K562 (cell line): ENCODE measurements around the gene SP6. TPM values are rescaled to one million over a fixed set of nuclear protein-coding genes. Genes with fewer than 3 reads are reported as not detected.

ENCODE experiments used
- ATAC-seq: fragments of 200-7000 bp; cut with Tn5 transposase; 3 replicates; pipeline ENCODE4 v1.9.1; 2020; ENCODE audit warnings: moderate library complexity
- BruUV-seq: library from RNA; stranded (reverse); fragments of 400-500 nt; replicated peaks from 2 replicates; lab custom pipeline; 2021; lab: Mats Ljungman, UMichigan
- CTCF ChIA-PET: fragments of 300-600 bp; formaldehyde crosslinking; extraction: SDS; loops from one replicate; lab custom pipeline; 2021; ENCODE audit warnings: low intra/inter-chr PET ratio; lab: Yijun Ruan, JAX
- POLR2A ChIA-PET: fragments of 300-600, 350-650 bp; sonication (Branson Sonifier 250); formaldehyde crosslinking; extraction: SDS; loops from one replicate; lab custom pipeline; 2021; ENCODE audit warnings: antibody characterized with exemption, inconsistent platforms; lab: Yijun Ruan, JAX
- DNase-seq, 4 experiments: peaks; one replicate each; pipeline versions ENCODE4 v3.0.0 to v3.0.0-alpha.2; 2011 to 2018; ENCODE audit warnings: low spot score in 3 of 4, mixed read lengths in 3 of 4; ENCODE audit errors: extremely low read depth in 1 of 4
- FAIRE-seq: peaks from 2 replicates; lab custom pipeline; 2011; peaks lifted over from hg19 to GRCh38; lab: Jason Lieb, UNC
- H2AFZ ChIP-seq: 2 replicates; pipeline ENCODE4 v1.6.0; 2011; ENCODE audit warnings: low read depth, low read length, control low read depth, inconsistent platforms
- H3K27ac ChIP-seq: fragments of 200-600 bp; 3 replicates; pipeline ENCODE4 v1.8.0; 2011; ENCODE audit warnings: low read depth, mild to moderate bottlenecking, control low read depth, inconsistent platforms, low read length, moderate library complexity, mixed read lengths; ENCODE audit errors: extremely low read depth
- H3K27me3 ChIP-seq, 2 experiments: fragments of 300-600 bp in 1 of 2; 2 replicates in 1 of 2; 3 replicates in 1 of 2; pipeline versions ENCODE4 v1.6.0 to v1.8.0; 2011; ENCODE audit warnings: inconsistent platforms in 2 of 2, low read length in 2 of 2, mild to moderate bottlenecking in 1 of 2, mixed read lengths in 1 of 2, moderate library complexity in 1 of 2; ENCODE audit not compliant: control insufficient read depth in 2 of 2, insufficient read depth in 2 of 2
- H3K36me3 ChIP-seq: fragments of 300-600 bp; 3 replicates; pipeline ENCODE4 v1.8.0; 2011; ENCODE audit warnings: mild to moderate bottlenecking, low read length, inconsistent platforms; ENCODE audit not compliant: control insufficient read depth, insufficient read depth
- H3K4me1 ChIP-seq, 2 experiments: fragments of 200-600 bp in 1 of 2; replicated peaks in 1 of 2; 2 replicates in 1 of 2; 3 replicates in 1 of 2; pipeline versions ENCODE4 v1.5.1 to v1.8.0; 2011; ENCODE audit warnings: inconsistent platforms in 2 of 2, low read length in 2 of 2, mild to moderate bottlenecking in 1 of 2, mixed read lengths in 1 of 2, moderate library complexity in 1 of 2; ENCODE audit not compliant: control insufficient read depth in 2 of 2, insufficient read depth in 2 of 2
- H3K4me2 ChIP-seq: 2 replicates; pipeline ENCODE4 v1.6.1; 2011; ENCODE audit warnings: low read length, control low read depth, inconsistent platforms, mixed read lengths; ENCODE audit not compliant: insufficient read depth
- H3K4me3 ChIP-seq: fragments of 200-600 bp; sonication (generic), shearing (Covaris generic); 2 replicates; pipeline ENCODE4 v1.5.1; 2016; ENCODE audit warnings: control low read depth, inconsistent platforms
- H3K79me2 ChIP-seq: fragments of 200-600 bp; 3 replicates; pipeline ENCODE4 v1.8.0; 2011; ENCODE audit warnings: low read length, inconsistent platforms; ENCODE audit not compliant: control insufficient read depth, insufficient read depth
- H3K9ac ChIP-seq, 2 experiments: 2 replicates each; pipeline versions ENCODE4 v1.6.0 to v1.6.1; 2011; ENCODE audit warnings: low read depth in 2 of 2, low read length in 2 of 2, control low read depth in 1 of 2, inconsistent platforms in 1 of 2, mild to moderate bottlenecking in 1 of 2, mixed read lengths in 1 of 2; ENCODE audit not compliant: insufficient read depth in 1 of 2
- H3K9me1 ChIP-seq: one replicate; pipeline ENCODE4 v1.6.0; 2011; ENCODE audit warnings: inconsistent platforms, mild to moderate bottlenecking, low read length, moderate library complexity; ENCODE audit not compliant: control insufficient read depth, insufficient read depth
- H3K9me3 ChIP-seq: replicated peaks from 2 replicates; pipeline ENCODE4 v1.5.1; 2011; ENCODE audit warnings: low read depth, low read length, inconsistent platforms; ENCODE audit not compliant: control insufficient read depth, insufficient read depth
- H4K20me1 ChIP-seq: replicated peaks from 2 replicates; pipeline ENCODE4 v1.6.1; 2011; ENCODE audit warnings: low read length, inconsistent platforms, mixed read lengths; ENCODE audit not compliant: control insufficient read depth, insufficient read depth
- ETS1 ChIP-seq: conservative IDR thresholded peaks from 2 replicates; pipeline ENCODE4 v1.6.1; 2011; ENCODE audit warnings: low read depth, mild to moderate bottlenecking, low read length; ENCODE audit not compliant: control insufficient read depth
- KDM1A ChIP-seq, 2 experiments: fragments of 450-650 bp; IDR thresholded peaks; 2 replicates each; pipeline ENCODE4 v1.6.1; 2016; ENCODE audit warnings: mild to moderate bottlenecking in 2 of 2
- KHSRP ChIP-seq: fragments of 450-650 bp; IDR thresholded peaks from 2 replicates; pipeline ENCODE4 v1.6.1; 2017
- MTA3 ChIP-seq: fragments of 450-650 bp; formaldehyde crosslinking; IDR thresholded peaks from 2 replicates; pipeline ENCODE4 v1.6.1; 2017; ENCODE audit warnings: mild to moderate bottlenecking, borderline replicate concordance
- NFIX ChIP-seq: fragments of 250-450 bp; sonication (Bioruptor Pico); IDR thresholded peaks from 2 replicates; pipeline ENCODE4 v1.4.0; 2020; ENCODE audit warnings: low read depth, mild to moderate bottlenecking, moderate library complexity
- NR2C2 ChIP-seq, 2 experiments: fragments of 200-800 bp in 1 of 2; sonication (Bioruptor generic) in 1 of 2; sonication (generic) in 1 of 2; formaldehyde crosslinking in 1 of 2; IDR thresholded peaks; 2 replicates each; pipeline versions ENCODE4 v1.6.1 to v1.8.0; 2016 to 2022; ENCODE audit warnings: mild to moderate bottlenecking in 1 of 2, missing compliant biosample characterization in 1 of 2, missing genetic modification characterization in 1 of 2, missing genetic modification reagents in 1 of 2
- POLR2G ChIP-seq: fragments of 200-400 bp; formaldehyde crosslinking; IDR thresholded peaks from 2 replicates; pipeline ENCODE4 v1.6.1; 2017; ENCODE audit warnings: low read depth, mild to moderate bottlenecking, antibody characterized with exemption, low read length, moderate library complexity
- PPARD ChIP-seq: fragments of 250-450 bp; sonication (Bioruptor Pico); IDR thresholded peaks from 2 replicates; pipeline ENCODE4 v1.8.0; 2022; ENCODE audit warnings: inconsistent platforms, mild to moderate bottlenecking, moderate library complexity
- SMARCA5 ChIP-seq: fragments of 450-650 bp; IDR thresholded peaks from 2 replicates; pipeline ENCODE4 v1.6.1; 2016
- SMARCC2 ChIP-seq: fragments of 450-650 bp; IDR thresholded peaks from 2 replicates; pipeline ENCODE4 v1.6.1; 2017; ENCODE audit warnings: antibody characterized with exemption, moderate library complexity, mild to moderate bottlenecking, low read depth
- TFE3 ChIP-seq: fragments of 450-650 bp; formaldehyde crosslinking; IDR thresholded peaks from 2 replicates; pipeline ENCODE4 v1.4.0; 2020; ENCODE audit warnings: mild to moderate bottlenecking, mixed read lengths
- TRIM25 ChIP-seq: fragments of 450-650 bp; IDR thresholded peaks from 2 replicates; pipeline ENCODE4 v1.7.0; 2016; ENCODE audit warnings: borderline replicate concordance
- ZNF77 ChIP-seq: fragments of 250-450 bp; sonication (Bioruptor Pico); IDR thresholded peaks from 2 replicates; pipeline ENCODE4 v1.5.0; 2020
- WGBS: fragments of 100-300 bp; shearing (Covaris generic); methylation state at CpG from one replicate; pipeline ENCODE4 v1.1.6; 2016; ENCODE audit warnings: low coverage, mixed read lengths; ENCODE audit not compliant: insufficient coverage; ENCODE audit errors: missing lambda C conversion rate; 5-methylcytosine and 5-hydroxymethylcytosine counted together
- in situ Hi-C: fragments of 300-500 bp; cut with MboI; formaldehyde crosslinking; loops from 4 replicates; pipeline ENCODE4 v1.15.0; 2018; ENCODE audit warnings: inconsistent platforms, mixed read lengths
- intact Hi-C: fragments of 100-400 bp; cut with micrococcal nuclease; formaldehyde crosslinking; loops from 2 replicates; pipeline ENCODE4 v1.14.2; 2022
- polyA plus RNA-seq, 8 experiments: library from polyadenylated mRNA; depleted of rRNA in 4 of 8; stranded (reverse) in 5 of 8; unstranded in 3 of 8; fragments of >200 nt; fragmentation: Nextera tagmentation in 2 of 8; fragmentation: Illumina TruSeq in 1 of 8; extraction: Ambion mirVana in 2 of 8; extraction: Trizol in 1 of 8; gene quantifications; 2 replicates each; pipeline versions ENCODE4 v1.2.1 to v1.2.3, GENCODE V29; 2011 to 2014; ENCODE audit warnings: inconsistent platforms in 1 of 8, missing spikeins in 1 of 8
- total RNA-seq, 7 experiments: library from RNA; depleted of rRNA in 6 of 7; stranded (reverse); fragments of >200 nt in 6 of 7; fragmentation: Illumina TruSeq in 2 of 7; extraction: Trizol in 2 of 7; gene quantifications; 2 replicates each; pipeline versions ENCODE4 v1.2.1 to v1.2.3, GENCODE V29; 2011 to 2021; ENCODE audit warnings: low replicate concordance in 1 of 7

SP6 gene
- total and polyA plus RNA-seq, 9 of the 15 experiments (the other 6 are each of a cell fraction or from before 2014, with no cell fraction given) = 0.11 to 7.9 (median 2.2) TPM

GRCh38 chr17:47878203-47879027, 27.5 kb upstream of the SP6 start (continued):
- no peak for TF ChIP-seq NR2C2 (CRISPR knock-in tag; IDR thresholded peaks at IDR 0.05)
- TF ChIP-seq NR2C2 (tag; IDR thresholded peaks at IDR 0.05) = peak; percentile 88
- TF ChIP-seq KDM1A (IDR thresholded peaks at IDR 0.05) = peak; percentile 84 to 89
- TF ChIP-seq ETS1 = no peak
- no peak for TF ChIP-seq PPARD (CRISPR knock-in tag)
- no peak for TF ChIP-seq SMARCC2
- TF ChIP-seq, all 486 proteins: peak for 12

GRCh38 chr17:47877368-47878034, 26.5 kb upstream of the SP6 start:
- Histone ChIP-seq H3K4me3 (no peak overlapping the region), H3K9me3 (no peaks in the 10 kb centered on the region), H3K4me1 (peaks cover 46 to 54% of the 10 kb centered on the region in 2 experiments), H3K4me2 (peak overlapping the region; percentile 60), H4K20me1 (no peaks in the 10 kb centered on the region), H3K27me3 (no peaks in the 10 kb centered on the region), H3K79me2 (no peaks in the 10 kb centered on the region), H3K36me3 (no peaks in the 10 kb centered on the region), H2AFZ (peak overlapping the region; percentile 48), H3K9ac (peak overlapping the region in 1 of 2 experiments; percentile 41; a peak in 2 of 4 replicates), H3K9me1 (no peaks in the 10 kb centered on the region), H3K27ac (peak overlapping the region; percentile 42; the same call in 2 of the 3 replicates)
- 0% methylated on average over 6 of the region's 9 CpGs for WGBS
- DNase-seq = peak; percentile 28 to 92 (median 64)
- POLR2A ChIA-PET = no interaction called here
- in situ Hi-C loops = no loop called here
- FAIRE-seq = peak; percentile 99
- no TSS peak for BruUV-seq
- CTCF ChIA-PET = interaction anchor here (1.2 kb wide), 1 partner anchor 11 kb away, joined by 3 read pairs; no protein-coding TSS in a partner anchor
- intact Hi-C loops = no loop called here
- ATAC-seq = peak; percentile 94
- TF ChIP-seq TRIM25 = no peak
- no peak for TF ChIP-seq NFIX (CRISPR knock-in tag)
- no peak for TF ChIP-seq ZNF77
- no peak for TF ChIP-seq POLR2G
- peak; percentile 83; the same call in 1 of the 2 replicates for TF ChIP-seq MTA3
- no peak for TF ChIP-seq SMARCA5
- TF ChIP-seq KHSRP = no peak
- TF ChIP-seq TFE3 = no peak
